HepG2 (cell line): ENCODE data around the gene ZNF644. TPM values are rescaled to one million over a fixed set of nuclear protein-coding genes. Genes with fewer than 3 reads are reported as not detected.

Experiments used
- ATAC-seq: fragments of 200-7000 bp; cut with Tn5 transposase; 3 replicates; pipeline ENCODE4 v1.9.1; 2020; ENCODE audit warnings: mild to moderate bottlenecking, moderate library complexity
- BruUV-seq: library from RNA; stranded (reverse); fragments of 400-500 nt; replicated peaks from 2 replicates; lab custom pipeline; 2021; lab: Mats Ljungman, UMichigan
- CTCF ChIA-PET: fragments of 300-600 bp; formaldehyde crosslinking; extraction: SDS; loops from one replicate; lab custom pipeline; 2021; ENCODE audit warnings: low total read pairs, inconsistent platforms, low intra/inter-chr PET ratio; lab: Yijun Ruan, JAX
- POLR2A ChIA-PET: fragments of 350-600 bp; sonication (Branson Sonifier 250); formaldehyde crosslinking; loops from one replicate; lab custom pipeline; 2020; ENCODE audit warnings: antibody characterized with exemption, inconsistent platforms; lab: Yijun Ruan, JAX
- DNase-seq: peaks from one replicate; pipeline ENCODE4 v3.0.0-alpha.2; 2015; ENCODE audit warnings: low spot score
- FAIRE-seq: peaks from 3 replicates; lab custom pipeline; 2011; peaks lifted over from hg19 to GRCh38; lab: Jason Lieb, UNC
- H2AFZ ChIP-seq: one replicate; pipeline ENCODE4 v1.6.1; 2011; ENCODE audit warnings: low read length, inconsistent platforms
- H3K27ac ChIP-seq: fragments of 300-600 bp; 3 replicates; pipeline ENCODE4 v1.8.0; 2011; ENCODE audit warnings: mixed run types, mild to moderate bottlenecking, mixed read lengths, low read length, inconsistent platforms; ENCODE audit not compliant: insufficient read depth; ENCODE audit errors: extremely low read length
- H3K27me3 ChIP-seq, 2 experiments: fragments of 200-600 bp in 1 of 2; 2 replicates in 1 of 2; 3 replicates in 1 of 2; pipeline versions ENCODE4 v1.6.0 to v1.8.0; 2011; ENCODE audit warnings: low read length in 2 of 2, mild to moderate bottlenecking in 2 of 2, moderate library complexity in 2 of 2, inconsistent platforms in 1 of 2; ENCODE audit not compliant: insufficient read depth in 2 of 2, control insufficient read depth in 1 of 2
- H3K36me3 ChIP-seq, 2 experiments: fragments of 200-600 bp in 1 of 2; replicated peaks in 1 of 2; 2 replicates in 1 of 2; 3 replicates in 1 of 2; pipeline versions ENCODE4 v1.5.1 to v1.8.0; 2011; ENCODE audit warnings: low read length in 2 of 2, inconsistent platforms in 1 of 2; ENCODE audit not compliant: insufficient read depth in 2 of 2, control insufficient read depth in 1 of 2
- H3K4me1 ChIP-seq: 2 replicates; pipeline ENCODE4 v1.5.1; 2012; ENCODE audit warnings: low read length, inconsistent platforms; ENCODE audit not compliant: insufficient read depth
- H3K4me2 ChIP-seq: 2 replicates; pipeline ENCODE4 v1.6.0; 2011; ENCODE audit warnings: low read depth, low read length, inconsistent platforms
- H3K4me3 ChIP-seq, 3 experiments: fragments of 200-600 bp in 1 of 3; sonication (generic), shearing (Covaris generic) in 1 of 3; replicated peaks in 1 of 3; 2 replicates each; pipeline ENCODE4 v1.5.1; 2011 to 2016; ENCODE audit warnings: low read length in 3 of 3, inconsistent platforms in 2 of 3, low read depth in 2 of 3, mild to moderate bottlenecking in 2 of 3, control low read depth in 1 of 3, mixed read lengths in 1 of 3; ENCODE audit not compliant: insufficient read depth in 1 of 3
- H3K79me2 ChIP-seq: one replicate; pipeline ENCODE4 v1.6.1; 2011; ENCODE audit warnings: low read length, inconsistent platforms; ENCODE audit not compliant: insufficient read depth
- H3K9ac ChIP-seq: 2 replicates; pipeline ENCODE4 v1.6.0; 2011; ENCODE audit warnings: mild to moderate bottlenecking, low read depth, low read length, inconsistent platforms; ENCODE audit not compliant: insufficient read depth
- H3K9me3 ChIP-seq: 2 replicates; pipeline ENCODE4 v1.5.1; 2012; ENCODE audit warnings: mild to moderate bottlenecking, low read length
- H4K20me1 ChIP-seq: 2 replicates; pipeline ENCODE4 v1.6.0; 2011; ENCODE audit warnings: inconsistent platforms, mild to moderate bottlenecking, low read length, moderate library complexity; ENCODE audit not compliant: insufficient read depth
- HIVEP1 ChIP-seq: sonication (generic); formaldehyde crosslinking; IDR thresholded peaks from 2 replicates; pipeline ENCODE4 v1.4.0; 2020; ENCODE audit warnings: mild to moderate bottlenecking, missing genetic modification reagents
- HNRNPK ChIP-seq: fragments of 200-400 bp; formaldehyde crosslinking; IDR thresholded peaks from 2 replicates; pipeline ENCODE4 v1.6.1; 2018; ENCODE audit warnings: low read length, low read depth, moderate library complexity, mild to moderate bottlenecking; ENCODE audit not compliant: poor library complexity, severe bottlenecking
- NR2C2 ChIP-seq: sonication (generic); formaldehyde crosslinking; IDR thresholded peaks from 2 replicates; pipeline ENCODE4 v1.4.0; 2020; ENCODE audit warnings: missing genetic modification reagents, mild to moderate bottlenecking, moderate library complexity, borderline replicate concordance
- ONECUT2 ChIP-seq: sonication (generic); formaldehyde crosslinking; IDR thresholded peaks from 2 replicates; pipeline ENCODE4 v1.4.0; 2020; ENCODE audit warnings: missing genetic modification reagents
- SMAD9 ChIP-seq: sonication (generic); formaldehyde crosslinking; IDR thresholded peaks from 2 replicates; pipeline ENCODE4 v1.5.1; 2020; ENCODE audit warnings: mild to moderate bottlenecking, missing genetic modification reagents
- SRY ChIP-seq: sonication (generic); formaldehyde crosslinking; IDR thresholded peaks from 2 replicates; pipeline ENCODE4 v1.8.0; 2022; ENCODE audit warnings: mild to moderate bottlenecking, missing genetic modification reagents
- TCF12 ChIP-seq, 2 experiments: fragments of 450-650 bp in 1 of 2; sonication (generic) in 1 of 2; formaldehyde crosslinking in 1 of 2; IDR thresholded peaks; 2 replicates each; pipeline versions ENCODE4 v1.6.1 to v1.8.0; 2017 to 2022; ENCODE audit warnings: antibody characterized with exemption in 1 of 2, mild to moderate bottlenecking in 1 of 2, missing genetic modification reagents in 1 of 2, moderate library complexity in 1 of 2
- ZBTB20 ChIP-seq: sonication (generic); formaldehyde crosslinking; IDR thresholded peaks from 2 replicates; pipeline ENCODE4 v1.8.1; 2023; ENCODE audit warnings: missing genetic modification reagents, low read depth, mild to moderate bottlenecking, borderline replicate concordance
- ZBTB38 ChIP-seq: sonication (generic); formaldehyde crosslinking; IDR thresholded peaks from 2 replicates; pipeline ENCODE4 v1.5.1; 2020; ENCODE audit warnings: mild to moderate bottlenecking, missing genetic modification reagents
- ZNF329 ChIP-seq: sonication (generic); formaldehyde crosslinking; IDR thresholded peaks from 2 replicates; pipeline ENCODE4 v1.9.0; 2021; ENCODE audit warnings: low read depth, mild to moderate bottlenecking, missing genetic modification reagents
- ZNF557 ChIP-seq: sonication (generic); formaldehyde crosslinking; IDR thresholded peaks from 2 replicates; pipeline ENCODE4 v1.4.0; 2020; ENCODE audit warnings: missing genetic modification reagents
- ZNF616 ChIP-seq: sonication (generic); formaldehyde crosslinking; IDR thresholded peaks from 2 replicates; pipeline ENCODE4 v1.5.0; 2020; ENCODE audit warnings: low read depth, mild to moderate bottlenecking, missing genetic modification reagents
- ZNF629 ChIP-seq: sonication (generic); formaldehyde crosslinking; conservative IDR thresholded peaks from 2 replicates; pipeline ENCODE4 v1.5.0; 2020; ENCODE audit warnings: missing genetic modification reagents
- ZSCAN21 ChIP-seq: sonication (generic); formaldehyde crosslinking; IDR thresholded peaks from 2 replicates; pipeline ENCODE4 v1.8.0; 2022; ENCODE audit warnings: mild to moderate bottlenecking, missing genetic modification reagents, moderate library complexity, borderline replicate concordance
- in situ Hi-C: cut with HindIII; loops from 2 replicates; pipeline ENCODE4 v1.10.0; 2017; ENCODE audit warnings: low pct_unique_long_range_greater_than_20kb; ENCODE audit not compliant: extremely low pct_ligation_motif_present
- intact Hi-C: fragments of 100-400 bp; cut with micrococcal nuclease; formaldehyde crosslinking; loops from one replicate; pipeline ENCODE4 v1.10.0; 2022; ENCODE audit not compliant: unreplicated experiment
- polyA plus RNA-seq, 8 experiments: library from polyadenylated mRNA; depleted of rRNA in 3 of 8; stranded (reverse) in 7 of 8; unstranded in 1 of 8; fragments of >200 nt; fragmentation: Illumina TruSeq in 4 of 8; extraction: Trizol in 4 of 8; gene quantifications; 2 replicates each; pipeline versions ENCODE4 v1.2.1 to v1.2.3, GENCODE V29; 2011 to 2016; ENCODE audit warnings: low read depth in 4 of 8, missing spikeins in 1 of 8, mixed read lengths in 1 of 8; ENCODE audit not compliant: insufficient read depth in 1 of 8
- total RNA-seq, 5 experiments: library from RNA; depleted of rRNA; stranded (reverse); fragments of >200 nt; fragmentation: Illumina TruSeq; extraction: Trizol; gene quantifications; 2 replicates each; pipeline ENCODE4 v1.2.3, GENCODE V29; 2016; ENCODE audit warnings: low read depth in 1 of 5
- TF ChIP-seq, protein P1 (sequence below): sonication (generic); formaldehyde crosslinking; IDR thresholded peaks from 2 replicates; pipeline ENCODE4 v1.8.0; 2022; ENCODE audit warnings: mild to moderate bottlenecking, missing genetic modification reagents; ENCODE audit not compliant: insufficient replicate concordance
- TF ChIP-seq, protein P2 (sequence below): sonication (generic); formaldehyde crosslinking; conservative IDR thresholded peaks from 2 replicates; pipeline ENCODE4 v1.4.0; 2020; ENCODE audit warnings: missing genetic modification reagents
- TF ChIP-seq, protein P3 (sequence below): sonication (generic); formaldehyde crosslinking; IDR thresholded peaks from 2 replicates; pipeline ENCODE4 v1.5.0; 2020; ENCODE audit warnings: missing genetic modification reagents, mild to moderate bottlenecking, borderline replicate concordance
- TF ChIP-seq, protein P4 (sequence below): sonication (generic); formaldehyde crosslinking; IDR thresholded peaks from 2 replicates; pipeline ENCODE4 v1.4.0; 2020; ENCODE audit warnings: missing genetic modification reagents
- TF ChIP-seq, protein P5 (sequence below): IDR thresholded peaks from 2 replicates; pipeline ENCODE4 v1.6.1; 2016; ENCODE audit warnings: low read depth

ZNF644 gene
- total and polyA plus RNA-seq, 2 of the 13 experiments (the other 11 are each of a cell fraction or from before 2014, with no cell fraction given): 17.7 to 51.7 TPM

DNA sequence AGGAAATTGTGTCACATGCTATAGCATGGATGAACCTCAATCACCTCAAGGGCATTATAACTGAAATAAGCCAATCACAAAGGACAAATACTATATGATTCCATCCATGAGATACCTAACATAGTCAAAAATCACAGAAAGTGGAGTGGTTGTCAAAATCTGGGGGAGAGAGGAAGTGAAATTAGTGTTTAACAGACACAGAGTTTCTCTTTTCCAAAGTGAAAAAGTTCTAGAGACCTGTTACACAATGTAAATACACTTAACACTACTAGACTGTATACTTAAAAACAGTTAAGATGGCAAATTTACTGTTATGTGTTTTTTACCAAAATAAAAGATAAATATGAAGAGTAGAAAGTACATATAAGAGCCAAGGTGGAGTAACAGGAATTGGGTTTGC, 31.8 kb downstream of the ZNF644 start:
- ATAC-seq: no peak
- no peak for FAIRE-seq
- no peak for TF ChIP-seq ZNF616 (CRISPR knock-in tag)
- no peak for TF ChIP-seq SRY (CRISPR knock-in tag)
- no peak for TF ChIP-seq TCF12 (IDR thresholded peaks at IDR 0.05)
- no peak for TF ChIP-seq TCF12 (CRISPR knock-in tag; IDR thresholded peaks at IDR 0.05)
- TF ChIP-seq, protein P1, sequence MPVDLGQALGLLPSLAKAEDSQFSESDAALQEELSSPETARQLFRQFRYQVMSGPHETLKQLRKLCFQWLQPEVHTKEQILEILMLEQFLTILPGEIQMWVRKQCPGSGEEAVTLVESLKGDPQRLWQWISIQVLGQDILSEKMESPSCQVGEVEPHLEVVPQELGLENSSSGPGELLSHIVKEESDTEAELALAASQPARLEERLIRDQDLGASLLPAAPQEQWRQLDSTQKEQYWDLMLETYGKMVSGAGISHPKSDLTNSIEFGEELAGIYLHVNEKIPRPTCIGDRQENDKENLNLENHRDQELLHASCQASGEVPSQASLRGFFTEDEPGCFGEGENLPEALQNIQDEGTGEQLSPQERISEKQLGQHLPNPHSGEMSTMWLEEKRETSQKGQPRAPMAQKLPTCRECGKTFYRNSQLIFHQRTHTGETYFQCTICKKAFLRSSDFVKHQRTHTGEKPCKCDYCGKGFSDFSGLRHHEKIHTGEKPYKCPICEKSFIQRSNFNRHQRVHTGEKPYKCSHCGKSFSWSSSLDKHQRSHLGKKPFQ (CRISPR knock-in tag): no peak
- TF ChIP-seq ZNF329 (CRISPR knock-in tag): no peak
- TF ChIP-seq, protein P2, sequence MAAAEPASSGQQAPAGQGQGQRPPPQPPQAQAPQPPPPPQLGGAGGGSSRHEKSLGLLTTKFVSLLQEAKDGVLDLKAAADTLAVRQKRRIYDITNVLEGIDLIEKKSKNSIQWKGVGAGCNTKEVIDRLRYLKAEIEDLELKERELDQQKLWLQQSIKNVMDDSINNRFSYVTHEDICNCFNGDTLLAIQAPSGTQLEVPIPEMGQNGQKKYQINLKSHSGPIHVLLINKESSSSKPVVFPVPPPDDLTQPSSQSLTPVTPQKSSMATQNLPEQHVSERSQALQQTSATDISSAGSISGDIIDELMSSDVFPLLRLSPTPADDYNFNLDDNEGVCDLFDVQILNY (CRISPR knock-in tag): no peak
- no peak for TF ChIP-seq ONECUT2 (CRISPR knock-in tag)
- no peak for TF ChIP-seq ZNF557 (CRISPR knock-in tag)
- TF ChIP-seq NR2C2 (CRISPR knock-in tag): no peak
- no peak for TF ChIP-seq ZNF629 (CRISPR knock-in tag)
- no peak for TF ChIP-seq HNRNPK
- no peak for TF ChIP-seq SMAD9 (CRISPR knock-in tag)
- TF ChIP-seq ZBTB38 (CRISPR knock-in tag): no peak
- TF ChIP-seq ZSCAN21 (CRISPR knock-in tag): no peak
- no peak for TF ChIP-seq HIVEP1 (CRISPR knock-in tag)
- TF ChIP-seq, protein P3, sequence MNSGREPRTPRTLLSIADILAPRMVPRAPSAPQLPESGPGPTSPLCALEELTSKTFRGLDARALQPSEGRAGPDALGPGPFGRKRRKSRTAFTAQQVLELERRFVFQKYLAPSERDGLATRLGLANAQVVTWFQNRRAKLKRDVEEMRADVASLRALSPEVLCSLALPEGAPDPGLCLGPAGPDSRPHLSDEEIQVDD (CRISPR knock-in tag): no peak
- no peak for TF ChIP-seq ZBTB20 (CRISPR knock-in tag)
- TF ChIP-seq, protein P4, sequence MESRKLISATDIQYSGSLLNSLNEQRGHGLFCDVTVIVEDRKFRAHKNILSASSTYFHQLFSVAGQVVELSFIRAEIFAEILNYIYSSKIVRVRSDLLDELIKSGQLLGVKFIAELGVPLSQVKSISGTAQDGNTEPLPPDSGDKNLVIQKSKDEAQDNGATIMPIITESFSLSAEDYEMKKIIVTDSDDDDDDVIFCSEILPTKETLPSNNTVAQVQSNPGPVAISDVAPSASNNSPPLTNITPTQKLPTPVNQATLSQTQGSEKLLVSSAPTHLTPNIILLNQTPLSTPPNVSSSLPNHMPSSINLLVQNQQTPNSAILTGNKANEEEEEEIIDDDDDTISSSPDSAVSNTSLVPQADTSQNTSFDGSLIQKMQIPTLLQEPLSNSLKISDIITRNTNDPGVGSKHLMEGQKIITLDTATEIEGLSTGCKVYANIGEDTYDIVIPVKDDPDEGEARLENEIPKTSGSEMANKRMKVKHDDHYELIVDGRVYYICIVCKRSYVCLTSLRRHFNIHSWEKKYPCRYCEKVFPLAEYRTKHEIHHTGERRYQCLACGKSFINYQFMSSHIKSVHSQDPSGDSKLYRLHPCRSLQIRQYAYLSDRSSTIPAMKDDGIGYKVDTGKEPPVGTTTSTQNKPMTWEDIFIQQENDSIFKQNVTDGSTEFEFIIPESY (CRISPR knock-in tag): no peak
- TF ChIP-seq, protein P5, sequence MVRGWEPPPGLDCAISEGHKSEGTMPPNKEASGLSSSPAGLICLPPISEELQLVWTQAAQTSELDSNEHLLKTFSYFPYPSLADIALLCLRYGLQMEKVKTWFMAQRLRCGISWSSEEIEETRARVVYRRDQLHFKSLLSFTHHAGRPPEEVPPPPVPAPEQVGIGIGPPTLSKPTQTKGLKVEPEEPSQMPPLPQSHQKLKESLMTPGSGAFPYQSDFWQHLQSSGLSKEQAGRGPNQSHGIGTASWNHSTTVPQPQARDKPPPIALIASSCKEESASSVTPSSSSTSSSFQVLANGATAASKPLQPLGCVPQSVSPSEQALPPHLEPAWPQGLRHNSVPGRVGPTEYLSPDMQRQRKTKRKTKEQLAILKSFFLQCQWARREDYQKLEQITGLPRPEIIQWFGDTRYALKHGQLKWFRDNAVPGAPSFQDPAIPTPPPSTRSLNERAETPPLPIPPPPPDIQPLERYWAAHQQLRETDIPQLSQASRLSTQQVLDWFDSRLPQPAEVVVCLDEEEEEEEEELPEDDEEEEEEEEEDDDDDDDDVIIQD: no peak

More for the DNA sequence above, 31.8 kb downstream of the ZNF644 start:
- H3K36me3 ChIP-seq: peaks cover 2 to 12% of the 10 kb centered on the region in 2 experiments; a peak in 3 of 5 replicates
- no peak overlapping the region for H3K4me2 ChIP-seq
- H4K20me1 ChIP-seq: peaks cover 74% of the 10 kb centered on the region
- H3K27ac ChIP-seq: no peak overlapping the region
- intact Hi-C loops: no loop called here
- peaks cover 23% of the 10 kb centered on the region; the same call in 1 of the 2 replicates for H3K9me3 ChIP-seq
- no TSS peak for BruUV-seq
- CTCF ChIA-PET: no interaction called here
- no peak overlapping the region for H3K9ac ChIP-seq
- no peak overlapping the region for H2AFZ ChIP-seq
- in situ Hi-C loops: no loop called here
- no peaks in the 10 kb centered on the region for H3K27me3 ChIP-seq
- DNase-seq: no peak
- H3K4me3 ChIP-seq: no peak overlapping the region
- no peaks in the 10 kb centered on the region for H3K4me1 ChIP-seq
- POLR2A ChIA-PET: no interaction called here
- peaks cover 100% of the 10 kb centered on the region for H3K79me2 ChIP-seq
